Chondrocyte (in vitro differentiated cells): ENCODE data around the gene KIF4A. TPM values are rescaled to one million over a fixed set of nuclear protein-coding genes. Genes with fewer than 3 reads are reported as not detected.

Experiments
- DNase-seq: peaks from one replicate; pipeline ENCODE4 v3.0.0; 2021; ENCODE audit warnings: mixed read lengths, low spot score
- H3K27ac Mint-ChIP-seq: one replicate; pipeline ENCODE4 v1.8.0; 2021; ENCODE audit warnings: mild to moderate bottlenecking, moderate library complexity, mixed read lengths; ENCODE audit not compliant: unreplicated experiment
- H3K27me3 Mint-ChIP-seq: 2 replicates; pipeline ENCODE4 v1.8.0; 2021; ENCODE audit warnings: low read depth, mixed read lengths
- H3K36me3 Mint-ChIP-seq: 2 replicates; pipeline ENCODE4 v1.8.0; 2021; ENCODE audit warnings: low read depth, mixed read lengths
- H3K4me1 Mint-ChIP-seq: 2 replicates; pipeline ENCODE4 v1.8.0; 2021; ENCODE audit warnings: low read depth, mild to moderate bottlenecking, mixed read lengths
- H3K4me3 Mint-ChIP-seq: one replicate; pipeline ENCODE4 v1.8.0; 2021; ENCODE audit warnings: mild to moderate bottlenecking, moderate library complexity, mixed read lengths; ENCODE audit not compliant: unreplicated experiment
- H3K9me3 Mint-ChIP-seq: 2 replicates; pipeline ENCODE4 v1.8.0; 2021; ENCODE audit warnings: low read depth, mixed read lengths
- CTCF ChIP-seq: fragments of 200-600 bp; sonication (generic); IDR thresholded peaks from 2 replicates; pipeline ENCODE4 v1.5.0; 2021; ENCODE audit warnings: antibody characterized with exemption, mild to moderate bottlenecking, moderate library complexity
- total RNA-seq: library from RNA; stranded (reverse); gene quantifications from 3 replicates; pipeline ENCODE4 v1.2.1, GENCODE V29; 2021

KIF4A gene
- total RNA-seq, 1 donor from 2014 or later = 5.9 TPM

GRCh38 chrX:70402721-70403120 is 112.8 kb downstream of the KIF4A start:
- peaks cover 9% of the 10 kb centered on the region for H3K4me1 Mint-ChIP-seq
- H3K9me3 Mint-ChIP-seq = peaks cover 2% of the 10 kb centered on the region
- H3K36me3 Mint-ChIP-seq = no peaks in the 10 kb centered on the region
- H3K27me3 Mint-ChIP-seq = no peaks in the 10 kb centered on the region
- DNase-seq = no peak
- no peak for TF ChIP-seq CTCF
- H3K27ac Mint-ChIP-seq = no peak overlapping the region
- no peak overlapping the region for H3K4me3 Mint-ChIP-seq

- Mint-ChIP-seq H3K27me3 (no peaks in the 10 kb centered on the region), H3K27ac (no peak overlapping the region), H3K9me3 (peaks cover 7% of the 10 kb centered on the region), H3K4me1 (peaks cover 4% of the 10 kb centered on the region), H3K36me3 (no peaks in the 10 kb centered on the region), H3K4me3 (no peak overlapping the region)
- DNase-seq = no peak
- TF ChIP-seq CTCF = no peak
Measured at GRCh38 chrX:70405003-70405402, 115.1 kb downstream of the KIF4A start.

- H3K27ac Mint-ChIP-seq = no peak overlapping the region
- TF ChIP-seq CTCF = no peak
- no peak for DNase-seq
- peaks cover 8% of the 10 kb centered on the region for H3K9me3 Mint-ChIP-seq
- H3K36me3 Mint-ChIP-seq = no peaks in the 10 kb centered on the region
- no peaks in the 10 kb centered on the region for H3K27me3 Mint-ChIP-seq
- H3K4me1 Mint-ChIP-seq = no peaks in the 10 kb centered on the region
- H3K4me3 Mint-ChIP-seq = no peak overlapping the region
Measured at GRCh38 chrX:70410921-70411320, 121.0 kb downstream of the KIF4A start.

DNA sequence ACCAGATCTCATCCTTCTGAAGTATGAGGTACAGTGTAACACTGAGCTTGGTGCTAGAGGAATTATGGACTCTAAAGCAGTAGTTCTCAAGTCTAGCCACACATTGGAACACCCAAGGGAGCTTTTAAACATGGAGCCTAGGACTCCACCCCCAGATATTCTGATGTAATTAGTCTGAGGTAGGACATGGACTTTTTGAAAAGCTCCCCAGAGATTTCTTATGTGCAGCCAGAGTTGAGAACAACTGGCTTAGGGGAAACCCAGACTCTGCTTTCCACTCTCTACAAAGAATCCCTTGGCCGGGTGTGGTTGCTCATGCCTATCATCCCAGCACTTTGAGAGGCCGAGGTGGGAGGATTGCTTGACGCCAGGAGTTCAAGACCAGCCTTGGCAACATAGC is 121.6 kb downstream of the KIF4A start:
- Mint-ChIP-seq H3K4me3 (no peak overlapping the region), H3K9me3 (peaks cover 8% of the 10 kb centered on the region)
- DNase-seq = no peak

GRCh38 chrX:70421618-70422017 is 131.7 kb downstream of the KIF4A start:
- Mint-ChIP-seq H3K27me3 (no peaks in the 10 kb centered on the region), H3K4me1 (no peaks in the 10 kb centered on the region), H3K9me3 (peaks cover 6% of the 10 kb centered on the region), H3K36me3 (no peaks in the 10 kb centered on the region), H3K27ac (no peak overlapping the region), H3K4me3 (no peak overlapping the region)
- no peak for DNase-seq
- TF ChIP-seq CTCF = no peak

More for the DNA sequence above, 121.6 kb downstream of the KIF4A start:
- Mint-ChIP-seq H3K27me3 (no peaks in the 10 kb centered on the region), H3K36me3 (no peaks in the 10 kb centered on the region), H3K4me1 (no peaks in the 10 kb centered on the region), H3K27ac (no peak overlapping the region)
- no peak for TF ChIP-seq CTCF
